Measurements from ENCODE around the gene MRTFA. TPM values are rescaled to one million over a fixed set of nuclear protein-coding genes. Genes with fewer than 3 reads are reported as not detected.

The MRTFA gene
- total RNA-seq, 1 donor from 2014 or later, result 19.2 TPM

DNA sequence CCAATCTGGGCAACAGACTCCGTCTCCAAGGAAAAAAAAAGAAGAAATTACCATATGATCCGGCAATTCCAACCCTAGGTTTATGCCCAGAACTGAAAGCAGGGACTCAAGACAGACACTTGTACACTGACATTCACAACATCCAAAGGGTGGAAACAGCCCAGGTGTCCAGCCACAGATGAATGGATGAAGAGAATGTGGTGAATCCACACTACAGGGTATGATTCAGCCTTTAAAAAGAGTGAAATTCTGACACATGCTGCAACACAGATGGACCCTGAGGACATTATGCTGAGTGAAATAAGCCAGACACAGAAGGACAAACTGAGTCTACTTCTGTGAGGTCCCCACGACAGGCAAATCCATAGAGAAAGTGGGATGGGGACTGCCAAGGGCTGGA, 222.2 kb downstream of the MRTFA start:
- TF ChIP-seq, protein P1, sequence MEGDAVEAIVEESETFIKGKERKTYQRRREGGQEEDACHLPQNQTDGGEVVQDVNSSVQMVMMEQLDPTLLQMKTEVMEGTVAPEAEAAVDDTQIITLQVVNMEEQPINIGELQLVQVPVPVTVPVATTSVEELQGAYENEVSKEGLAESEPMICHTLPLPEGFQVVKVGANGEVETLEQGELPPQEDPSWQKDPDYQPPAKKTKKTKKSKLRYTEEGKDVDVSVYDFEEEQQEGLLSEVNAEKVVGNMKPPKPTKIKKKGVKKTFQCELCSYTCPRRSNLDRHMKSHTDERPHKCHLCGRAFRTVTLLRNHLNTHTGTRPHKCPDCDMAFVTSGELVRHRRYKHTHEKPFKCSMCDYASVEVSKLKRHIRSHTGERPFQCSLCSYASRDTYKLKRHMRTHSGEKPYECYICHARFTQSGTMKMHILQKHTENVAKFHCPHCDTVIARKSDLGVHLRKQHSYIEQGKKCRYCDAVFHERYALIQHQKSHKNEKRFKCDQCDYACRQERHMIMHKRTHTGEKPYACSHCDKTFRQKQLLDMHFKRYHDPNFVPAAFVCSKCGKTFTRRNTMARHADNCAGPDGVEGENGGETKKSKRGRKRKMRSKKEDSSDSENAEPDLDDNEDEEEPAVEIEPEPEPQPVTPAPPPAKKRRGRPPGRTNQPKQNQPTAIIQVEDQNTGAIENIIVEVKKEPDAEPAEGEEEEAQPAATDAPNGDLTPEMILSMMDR (IDR thresholded peaks at IDR 0.05; ENCODE audit: borderline replicate concordance), result no peak
- H3K27ac ChIP-seq (replicated peaks), result no peak overlapping the region
- no peaks in the 10 kb centered on the region for H3K27me3 ChIP-seq (ENCODE audit: low read depth)
- H3K4me3 ChIP-seq, result no peak overlapping the region
- H3K4me1 ChIP-seq, result peaks cover 11% of the 10 kb centered on the region
- DNase-seq, result no peak
- no peaks in the 10 kb centered on the region for H3K9me3 ChIP-seq (replicated peaks)
- intact Hi-C loops (cut with micrococcal nuclease), result no loop called here
- H3K36me3 ChIP-seq, result peaks cover 64% of the 10 kb centered on the region

DNA sequence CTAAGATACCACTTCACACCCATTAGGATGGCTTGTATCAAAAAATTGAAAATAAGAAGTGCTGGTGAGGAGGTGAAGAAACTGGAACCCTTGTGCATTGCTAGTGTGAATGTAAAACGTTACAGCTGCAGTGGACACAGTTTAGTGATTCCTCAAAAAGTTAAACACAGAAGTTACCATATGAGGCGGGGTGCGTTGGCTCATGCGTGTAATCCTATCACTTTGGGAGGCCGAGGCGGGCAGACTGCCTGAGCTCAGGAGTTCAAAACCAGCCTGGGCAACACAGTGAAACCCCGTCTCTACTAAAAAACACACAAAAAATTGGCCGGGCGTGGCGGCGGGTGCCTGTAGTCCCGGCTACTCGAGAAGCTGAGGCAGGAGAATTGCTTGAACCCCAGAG, 222.6 kb downstream of the MRTFA start:
- Histone ChIP-seq H3K4me3 (no peak overlapping the region), H3K27me3 (ENCODE audit: low read depth) (no peaks in the 10 kb centered on the region), H3K9me3 (replicated peaks) (no peaks in the 10 kb centered on the region), H3K4me1 (peaks cover 11% of the 10 kb centered on the region), H3K27ac (replicated peaks) (no peak overlapping the region), H3K36me3 (peaks cover 64% of the 10 kb centered on the region)
- intact Hi-C loops (cut with micrococcal nuclease), result no loop called here
- TF ChIP-seq, protein P1 (IDR thresholded peaks at IDR 0.05; ENCODE audit: borderline replicate concordance), result no peak
- no peak for DNase-seq

DNA sequence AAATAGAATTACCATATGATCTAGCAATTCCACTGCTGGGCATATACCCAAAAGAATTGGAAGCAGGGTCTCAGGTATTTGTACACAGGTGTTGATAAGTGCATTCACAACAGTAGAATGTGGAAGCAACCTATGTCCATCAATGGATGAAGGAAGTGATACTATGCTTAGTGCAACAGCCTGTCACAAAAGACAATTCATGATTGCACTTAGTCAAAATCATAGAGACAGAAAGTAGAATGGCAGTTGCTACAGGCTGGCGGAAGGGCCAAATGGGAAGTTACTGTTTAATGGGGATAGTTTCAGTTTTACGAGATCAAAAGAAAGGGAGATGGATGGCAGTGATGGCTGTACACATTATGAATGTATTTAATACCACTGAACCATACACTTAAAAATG, 224.1 kb downstream of the MRTFA start:
- TF ChIP-seq, protein P1 (IDR thresholded peaks at IDR 0.05; ENCODE audit: borderline replicate concordance), result no peak
- intact Hi-C loops (cut with micrococcal nuclease), result no loop called here
- H3K36me3 ChIP-seq, result peaks cover 62% of the 10 kb centered on the region
- H3K4me1 ChIP-seq, result peaks cover 11% of the 10 kb centered on the region
- H3K4me3 ChIP-seq, result no peak overlapping the region
- H3K27ac ChIP-seq (replicated peaks), result no peak overlapping the region
- no peaks in the 10 kb centered on the region for H3K9me3 ChIP-seq (replicated peaks)
- DNase-seq, result no peak
- no peaks in the 10 kb centered on the region for H3K27me3 ChIP-seq (ENCODE audit: low read depth)

DNA sequence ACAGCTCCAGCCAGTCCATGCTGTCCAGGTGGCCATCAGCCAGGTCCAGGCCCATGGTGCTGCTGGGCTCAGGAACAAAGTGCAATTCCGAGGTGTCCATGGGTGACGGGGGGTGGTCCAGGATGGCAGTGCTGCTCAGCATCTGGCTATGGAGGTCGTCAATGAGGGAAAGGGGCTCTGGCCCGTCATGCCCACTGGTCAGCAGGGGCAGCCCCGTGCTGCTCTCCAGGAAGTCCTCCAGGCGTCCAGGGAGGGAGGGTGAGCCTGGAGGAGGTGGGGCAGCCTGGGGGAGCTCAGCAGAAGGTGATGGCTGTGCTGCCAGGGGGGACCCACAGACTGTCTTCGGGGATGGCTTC, 225.0 kb downstream of the MRTFA start:
- intact Hi-C loops (cut with micrococcal nuclease), result no loop called here
- Histone ChIP-seq H3K27ac (replicated peaks) (no peak overlapping the region), H3K4me1 (peaks cover 11% of the 10 kb centered on the region), H3K27me3 (ENCODE audit: low read depth) (no peaks in the 10 kb centered on the region), H3K9me3 (replicated peaks) (no peaks in the 10 kb centered on the region), H3K4me3 (no peak overlapping the region), H3K36me3 (peaks cover 62% of the 10 kb centered on the region)
- TF ChIP-seq, protein P1 (IDR thresholded peaks at IDR 0.05; ENCODE audit: borderline replicate concordance), result no peak
- DNase-seq, result no peak

DNA sequence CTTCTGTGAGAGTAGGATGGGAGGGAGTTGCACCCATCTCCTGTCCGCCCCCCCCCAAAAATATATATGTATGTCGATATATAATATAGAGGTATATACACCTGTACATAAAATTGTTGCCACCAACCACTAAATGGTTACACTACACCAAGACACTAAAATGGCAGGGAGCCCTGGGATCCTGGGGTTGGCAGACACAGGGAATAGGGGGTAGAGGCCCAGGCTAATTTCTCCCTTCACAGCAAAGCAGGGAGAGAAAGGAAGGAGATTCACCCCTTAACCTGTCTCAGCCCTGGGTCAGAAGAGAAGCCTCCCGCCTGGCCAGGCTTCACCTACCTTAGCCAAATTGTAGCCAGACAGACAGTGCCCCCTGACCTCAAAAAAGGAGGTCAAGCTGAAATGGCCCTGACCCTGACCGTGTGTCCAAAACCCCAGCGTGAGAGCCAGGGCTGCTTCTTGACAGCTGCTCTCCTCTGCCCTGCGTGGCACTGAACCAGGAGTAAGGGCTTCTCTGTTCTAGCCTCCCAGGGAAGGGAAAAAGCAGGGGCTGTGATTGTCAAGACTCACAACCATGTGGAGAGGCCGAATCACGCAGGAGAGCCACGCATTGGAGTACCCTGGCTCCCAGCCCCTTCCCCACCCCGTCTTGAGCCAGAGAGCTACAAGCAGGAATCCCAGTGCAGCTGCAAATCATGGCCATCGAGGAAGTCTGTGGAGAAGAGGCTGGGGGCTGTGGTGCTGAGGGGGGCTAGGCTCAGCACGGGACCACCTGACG, 225.6 kb downstream of the MRTFA start:
- Histone ChIP-seq H3K27ac (replicated peaks) (no peak overlapping the region), H3K36me3 (peaks cover 64% of the 10 kb centered on the region)

More for the DNA sequence above, 225.6 kb downstream of the MRTFA start:
- no peak overlapping the region for H3K4me3 ChIP-seq
- H3K27me3 ChIP-seq (ENCODE audit: low read depth), result no peaks in the 10 kb centered on the region
- intact Hi-C loops (cut with micrococcal nuclease), result no loop called here
- peaks cover 8% of the 10 kb centered on the region for H3K4me1 ChIP-seq
- TF ChIP-seq, protein P1 (IDR thresholded peaks at IDR 0.05; ENCODE audit: borderline replicate concordance), result no peak
- H3K9me3 ChIP-seq (replicated peaks), result no peaks in the 10 kb centered on the region
- no peak for DNase-seq

Data from left ventricle myocardium inferior (tissue), 1 donor.